IPS-18c (cell line): ENCODE results near the gene BRSK1.

Experiments used
- H3K4me3 ChIP-seq: 2 replicates; pipeline ENCODE4 v1.7.0; 2013; ENCODE audit warnings: low read depth, mild to moderate bottlenecking, low read length, moderate library complexity; ENCODE audit not compliant: insufficient read depth
- H3K9me3 ChIP-seq: one replicate; pipeline ENCODE4 v1.6.1; 2013; ENCODE audit warnings: mild to moderate bottlenecking, low read length, moderate library complexity; ENCODE audit not compliant: control insufficient read depth, insufficient read depth

Gene BRSK1

DNA sequence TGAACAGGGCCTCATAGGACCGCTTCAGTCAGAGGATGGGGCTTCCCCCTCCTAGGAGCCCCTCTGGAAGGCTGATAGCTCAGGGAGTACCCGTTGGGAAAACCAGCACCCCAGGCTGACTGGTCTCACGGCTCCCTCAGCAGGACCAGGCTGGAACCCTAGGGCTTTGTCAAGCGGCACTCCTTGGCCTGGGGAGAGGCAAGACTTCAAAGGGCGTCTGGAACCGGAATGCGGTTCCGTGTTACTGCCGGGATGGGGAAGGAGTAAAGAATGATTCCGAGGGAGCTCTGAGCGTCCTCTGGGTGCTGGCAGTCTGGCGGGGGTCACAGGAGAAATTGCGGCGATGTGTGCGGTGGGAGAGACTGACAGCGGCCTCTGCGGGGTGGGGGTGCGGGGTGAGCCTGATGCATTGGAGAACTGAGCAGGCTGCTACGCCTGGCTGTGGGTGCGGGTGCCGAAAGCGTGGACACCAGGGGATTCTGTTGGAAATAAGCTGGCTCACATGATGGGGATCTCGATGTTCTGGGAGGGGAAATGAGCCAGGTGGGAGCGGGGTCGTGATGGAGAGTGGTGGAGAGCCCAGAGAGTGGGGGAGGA, 68.8 kb downstream of the BRSK1 start:
- H3K4me3 ChIP-seq: no peak overlapping the region

DNA sequence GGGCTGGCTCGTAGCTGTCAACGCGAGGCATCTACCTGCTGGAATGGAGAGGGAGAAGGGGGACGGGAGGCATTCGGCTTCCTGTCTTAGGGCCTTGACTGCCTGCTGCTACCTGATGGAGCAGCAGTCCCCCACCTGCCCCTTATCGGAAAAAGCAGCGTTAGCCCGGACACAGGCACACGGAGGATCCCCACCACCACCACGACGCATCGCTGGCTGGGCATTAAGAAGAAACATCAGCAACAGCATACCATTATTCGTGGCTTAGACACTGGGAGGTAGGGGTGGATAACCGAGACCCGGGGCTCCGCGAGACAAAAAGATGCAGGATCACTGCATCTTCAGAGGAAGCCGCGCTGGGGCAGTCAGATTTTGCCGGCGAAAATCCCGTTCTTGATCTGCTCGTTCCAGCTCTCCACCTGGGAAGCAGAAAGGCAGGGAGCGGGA, 69.6 kb downstream of the BRSK1 start:
- peak overlapping the region; percentile 69 for H3K4me3 ChIP-seq
- no peaks in the 10 kb centered on the region for H3K9me3 ChIP-seq

More for the DNA sequence above, 68.8 kb downstream of the BRSK1 start:
- H3K9me3 ChIP-seq: no peaks in the 10 kb centered on the region

DNA sequence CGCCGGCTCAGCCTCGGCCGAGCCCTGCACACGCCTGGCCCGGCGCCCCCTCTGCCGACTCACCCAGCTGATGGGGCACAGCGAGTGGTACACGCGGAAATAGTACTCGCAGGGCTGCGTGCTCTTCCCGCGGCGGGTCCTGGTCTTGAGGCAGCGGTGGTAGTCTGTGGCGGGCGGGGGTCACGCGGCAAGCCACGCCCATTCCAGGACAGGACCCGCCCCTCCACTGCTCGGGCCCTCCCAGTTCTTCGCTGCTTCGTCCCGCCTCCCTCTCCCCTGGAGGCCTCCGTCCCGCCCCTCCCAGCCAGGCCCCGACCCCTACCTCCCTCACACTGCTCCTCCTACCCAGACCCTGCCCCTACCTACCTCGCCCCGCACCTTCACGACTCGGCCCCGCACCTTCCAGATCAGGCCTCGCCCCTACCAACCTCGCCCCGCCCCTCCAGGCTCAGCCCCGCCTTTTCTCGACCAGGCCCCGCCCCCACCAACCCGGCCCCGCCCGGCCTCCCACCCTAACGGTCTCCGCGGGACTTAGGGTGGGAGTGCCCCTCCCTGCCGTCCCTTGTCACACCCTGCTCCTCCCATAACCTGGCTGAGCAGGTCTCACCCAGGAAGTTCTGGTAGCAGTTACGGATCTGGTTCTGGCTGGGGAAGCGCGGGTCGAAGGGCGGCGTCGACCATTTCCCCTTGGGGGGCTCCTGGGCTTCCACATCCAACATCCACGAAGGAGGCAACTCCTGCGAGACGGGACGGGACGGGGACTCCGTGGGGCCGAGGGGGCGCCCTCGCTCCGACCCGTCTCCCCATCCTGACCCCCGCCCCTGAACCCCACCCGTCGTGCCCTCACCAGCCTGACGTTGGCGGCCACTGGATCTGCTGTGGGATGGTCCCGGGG, 70.3 kb downstream of the BRSK1 start:
- H3K9me3 ChIP-seq: no peaks in the 10 kb centered on the region
- peak overlapping the region; percentile 69 for H3K4me3 ChIP-seq

DNA sequence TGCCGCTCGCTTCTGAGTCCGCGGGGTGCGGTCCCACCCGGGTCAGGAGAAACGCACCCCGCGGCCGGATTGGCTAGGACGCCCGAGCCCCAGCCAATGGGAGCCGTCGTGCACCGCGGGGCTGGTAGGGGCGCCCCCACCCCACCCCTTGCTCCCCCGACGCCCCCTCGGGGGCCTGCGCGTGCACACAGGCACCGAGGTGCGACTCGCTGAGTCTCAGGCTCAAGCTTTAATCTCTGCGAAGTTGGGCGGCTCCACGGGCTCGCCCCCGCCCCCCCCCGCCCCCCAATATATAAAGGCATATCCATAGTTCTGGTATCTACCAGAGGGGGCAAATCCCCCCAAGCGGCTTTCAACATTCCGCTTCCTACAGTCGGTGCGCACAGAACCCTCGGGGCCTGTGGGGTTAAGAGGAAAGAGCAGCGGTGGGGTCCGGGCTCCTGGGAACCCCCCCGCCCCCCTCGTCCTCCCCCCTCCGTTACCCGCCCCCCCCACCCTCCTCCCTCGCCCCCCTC, 71.0 kb downstream of the BRSK1 start, which contains the start of gene COX6B2:
TSS of gene COX6B2 (minus strand) at position 22 of the 515 bp plus-strand sequence. CDS start 198 bp downstream, outside the sequence.
- H3K9me3 ChIP-seq: no peaks in the 10 kb centered on the region
- H3K4me3 ChIP-seq: peak within 1 kb of the TSS; percentile 69

DNA sequence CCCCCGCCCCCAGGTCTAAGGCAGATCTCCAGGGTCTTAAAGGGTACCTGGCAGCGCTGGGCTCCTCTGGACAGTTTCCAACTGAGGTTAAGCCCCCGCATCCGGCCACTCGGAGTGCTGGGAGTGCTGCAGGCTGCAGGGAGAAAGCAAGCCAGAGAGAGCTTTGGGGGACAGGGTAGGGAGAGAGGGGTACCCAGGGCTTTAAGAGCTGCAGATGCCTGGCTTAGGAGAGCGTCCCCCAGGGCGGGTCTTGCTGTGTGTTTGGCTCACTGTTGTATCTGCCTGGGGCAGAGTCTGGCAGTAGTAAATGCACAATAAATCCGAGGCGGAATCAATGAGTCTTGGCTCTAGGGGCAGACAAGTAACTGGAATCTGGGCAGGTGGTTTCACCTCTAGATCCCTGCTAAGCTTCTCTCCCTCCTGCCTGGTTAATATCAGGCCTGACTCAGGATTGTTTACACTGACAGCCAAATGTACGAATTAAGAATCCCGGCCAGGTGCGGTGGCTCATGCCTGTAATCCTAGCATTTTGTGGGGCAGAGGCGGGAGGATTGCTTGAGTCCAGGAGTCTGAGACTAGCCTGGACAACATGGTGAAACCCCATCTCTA, 71.5 kb downstream of the BRSK1 start:
- Histone ChIP-seq H3K4me3 (0 out of 2 replicates have a peak overlapping the region, but pooled peaks have one; percentile 15), H3K9me3 (no peaks in the 10 kb centered on the region)

DNA sequence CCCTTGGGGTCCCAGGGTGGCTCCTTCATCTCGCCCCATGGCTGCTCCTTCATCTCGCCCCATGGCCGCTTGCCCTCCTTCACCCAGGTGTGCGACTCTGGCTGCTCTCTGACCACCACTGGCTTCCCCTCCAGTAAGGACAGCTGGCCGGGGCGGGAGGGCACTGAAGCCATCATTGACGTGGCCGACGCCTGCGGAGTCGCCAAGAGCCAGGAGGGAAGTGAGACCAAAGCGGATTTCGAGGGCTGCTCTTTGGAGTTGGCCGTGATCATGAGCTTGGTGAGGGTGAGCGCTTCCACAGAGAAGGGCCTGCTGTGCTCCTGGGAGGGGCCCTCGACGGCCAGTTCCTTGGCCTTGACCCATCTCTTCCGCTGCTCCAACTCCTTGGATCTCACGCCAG, 74.7 kb downstream of the BRSK1 start:
- no peak overlapping the region for H3K4me3 ChIP-seq
- no peaks in the 10 kb centered on the region for H3K9me3 ChIP-seq

DNA sequence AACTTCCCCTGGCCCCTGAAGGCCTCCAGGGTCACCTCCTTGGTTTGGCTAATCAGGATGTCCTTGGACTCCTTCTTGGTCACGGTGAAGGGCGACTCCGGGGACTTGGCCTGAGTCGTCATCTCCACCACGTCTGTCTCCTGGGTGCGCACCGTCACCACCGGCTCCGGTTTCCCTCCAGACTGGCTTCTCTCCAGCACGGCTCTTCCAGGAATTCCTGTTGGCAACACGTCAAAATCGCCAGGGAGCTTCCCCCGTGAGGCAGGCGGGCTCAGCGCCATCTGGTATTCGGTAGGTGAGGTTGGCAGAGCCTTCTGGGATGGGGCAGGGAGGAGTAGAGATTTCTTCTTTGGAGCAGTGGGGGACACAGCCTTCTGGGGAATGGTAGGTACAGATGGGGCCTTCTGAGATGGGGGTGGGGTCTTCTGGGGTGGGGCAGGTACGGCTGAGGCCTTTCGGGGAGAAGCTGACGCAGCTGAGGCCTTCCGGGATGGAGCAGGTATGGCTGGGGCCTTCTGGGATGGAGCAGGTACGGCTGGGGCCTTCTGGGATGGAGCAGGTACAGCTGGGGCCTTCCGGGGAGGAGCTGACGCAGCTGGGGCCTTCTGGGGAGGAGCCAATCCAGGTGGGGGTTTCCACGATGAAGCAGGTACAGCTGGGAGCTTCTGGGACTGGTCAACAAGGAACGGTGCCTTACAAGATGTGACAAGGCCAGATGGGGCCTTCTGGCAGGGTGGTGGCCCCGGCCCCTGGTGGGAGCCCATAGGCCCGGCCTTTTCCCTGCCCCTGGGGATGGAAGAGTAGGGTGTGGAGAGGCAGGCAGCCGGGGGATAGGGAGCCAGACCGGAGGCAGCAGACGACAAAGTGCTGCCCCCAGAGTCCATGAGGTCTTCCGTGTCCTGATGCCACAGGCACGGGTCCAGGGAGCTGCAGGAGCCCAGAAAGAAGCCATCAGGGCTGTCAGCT, 75.4 kb downstream of the BRSK1 start:
- Histone ChIP-seq H3K9me3 (no peaks in the 10 kb centered on the region), H3K4me3 (no peak overlapping the region; the same call in 1 of the 2 replicates)

DNA sequence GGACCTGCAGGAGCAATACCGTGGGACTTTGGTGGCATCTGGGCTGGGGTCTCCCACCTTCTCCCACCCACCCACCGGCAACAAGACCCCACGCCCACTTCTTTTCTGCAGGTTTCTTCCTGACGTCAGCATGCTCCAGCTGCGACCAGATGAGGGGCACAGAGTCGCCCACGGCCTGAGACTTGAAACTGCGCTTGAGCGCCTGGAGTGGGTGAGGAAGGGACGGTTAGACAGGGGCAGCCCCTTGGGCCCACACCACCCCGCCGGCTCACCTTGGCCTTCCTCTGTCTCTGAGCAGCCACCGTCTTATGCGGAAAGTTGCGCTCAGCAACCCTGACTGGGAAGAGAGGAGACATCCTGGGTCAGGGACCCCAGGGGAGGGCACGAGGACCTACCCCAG, 77.1 kb downstream of the BRSK1 start:
- Histone ChIP-seq H3K9me3 (no peaks in the 10 kb centered on the region), H3K4me3 (no peak overlapping the region)
